Glomerular visceral epithelial cell (primary cell): ENCODE results near the gene PTGDS.

ENCODE experiments used
- DNase-seq: peaks from one replicate; pipeline ENCODE4 v3.0.0-alpha.2; 2016; ENCODE audit errors: extremely low spot score

The PTGDS gene

DNA sequence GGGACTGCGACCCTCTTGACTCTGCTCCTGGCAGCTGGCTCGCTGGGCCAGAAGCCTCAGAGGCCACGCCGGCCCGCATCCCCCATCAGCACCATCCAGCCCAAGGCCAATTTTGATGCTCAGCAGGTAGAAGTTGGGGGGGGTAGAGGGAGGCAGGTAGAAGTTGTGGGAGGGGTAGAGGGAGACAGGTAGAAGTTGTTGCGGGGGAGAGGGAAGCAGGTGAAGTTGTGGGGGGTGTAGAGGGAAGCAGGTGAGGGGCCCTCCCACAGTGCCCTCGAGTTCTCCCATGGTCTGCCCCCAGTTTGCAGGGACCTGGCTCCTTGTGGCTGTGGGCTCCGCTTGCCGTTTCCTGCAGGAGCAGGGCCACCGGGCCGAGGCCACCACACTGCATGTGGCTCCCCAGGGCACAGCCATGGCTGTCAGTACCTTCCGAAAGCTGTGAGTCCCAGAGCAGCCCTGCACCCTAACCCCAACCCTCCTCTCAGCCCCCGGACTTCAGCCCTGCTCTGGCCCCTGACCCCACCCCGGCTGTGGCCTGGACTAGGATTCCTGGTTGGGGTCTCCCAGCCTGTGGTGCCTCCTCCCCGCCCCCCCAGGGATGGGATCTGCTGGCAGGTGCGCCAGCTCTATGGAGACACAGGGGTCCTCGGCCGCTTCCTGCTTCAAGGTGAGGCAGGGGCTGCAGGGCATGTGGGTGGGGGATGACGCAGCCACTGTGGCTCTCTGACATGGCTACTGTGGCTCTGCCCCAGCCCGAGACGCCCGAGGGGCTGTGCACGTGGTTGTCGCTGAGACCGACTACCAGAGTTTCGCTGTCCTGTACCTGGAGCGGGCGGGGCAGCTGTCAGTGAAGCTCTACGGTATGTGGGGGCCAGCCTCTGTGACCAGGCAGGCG, 31.7 kb upstream of the PTGDS start:
- no peak for DNase-seq

DNA sequence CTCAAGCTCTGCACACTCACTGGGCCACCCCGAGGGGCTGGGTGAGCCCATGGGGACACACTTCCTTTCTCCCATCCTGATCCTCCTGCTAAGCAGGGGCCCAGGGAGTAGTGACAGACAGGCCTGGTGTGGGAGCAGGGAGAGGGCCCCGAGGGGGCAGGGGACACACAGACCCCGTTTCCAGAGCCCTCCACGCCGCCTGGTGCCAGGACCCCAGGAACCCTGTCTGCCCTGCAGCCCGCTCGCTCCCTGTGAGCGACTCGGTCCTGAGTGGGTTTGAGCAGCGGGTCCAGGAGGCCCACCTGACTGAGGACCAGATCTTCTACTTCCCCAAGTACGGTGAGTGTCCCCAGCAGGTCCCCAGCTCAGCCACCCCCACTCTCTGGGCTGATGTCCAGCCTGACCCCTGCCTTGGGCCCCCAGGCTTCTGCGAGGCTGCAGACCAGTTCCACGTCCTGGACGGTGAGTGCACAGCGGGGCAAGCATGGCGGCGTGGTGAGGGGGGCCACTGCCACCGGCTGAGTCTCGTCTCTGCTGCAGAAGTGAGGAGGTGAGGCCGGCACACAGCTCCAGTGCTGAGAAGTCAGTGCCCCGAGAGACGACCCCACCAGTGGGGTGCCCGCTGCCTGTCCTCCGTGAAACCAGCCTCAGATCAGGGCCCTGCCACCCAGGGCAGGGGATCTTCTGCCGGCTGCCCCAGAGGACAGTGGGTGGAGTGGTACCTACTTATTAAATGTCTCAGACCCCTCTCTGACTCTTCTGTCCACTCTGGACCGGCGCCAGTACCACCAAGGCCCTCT, 30.9 kb upstream of the PTGDS start:
- no peak for DNase-seq

- no peak for DNase-seq
These were observed 30.0 kb upstream of the PTGDS start for GRCh38 chr9:136947028-136947891.

- DNase-seq, result peak; percentile 35
These were observed 29.3 kb upstream of the PTGDS start for GRCh38 chr9:136947955-136948510.

DNA sequence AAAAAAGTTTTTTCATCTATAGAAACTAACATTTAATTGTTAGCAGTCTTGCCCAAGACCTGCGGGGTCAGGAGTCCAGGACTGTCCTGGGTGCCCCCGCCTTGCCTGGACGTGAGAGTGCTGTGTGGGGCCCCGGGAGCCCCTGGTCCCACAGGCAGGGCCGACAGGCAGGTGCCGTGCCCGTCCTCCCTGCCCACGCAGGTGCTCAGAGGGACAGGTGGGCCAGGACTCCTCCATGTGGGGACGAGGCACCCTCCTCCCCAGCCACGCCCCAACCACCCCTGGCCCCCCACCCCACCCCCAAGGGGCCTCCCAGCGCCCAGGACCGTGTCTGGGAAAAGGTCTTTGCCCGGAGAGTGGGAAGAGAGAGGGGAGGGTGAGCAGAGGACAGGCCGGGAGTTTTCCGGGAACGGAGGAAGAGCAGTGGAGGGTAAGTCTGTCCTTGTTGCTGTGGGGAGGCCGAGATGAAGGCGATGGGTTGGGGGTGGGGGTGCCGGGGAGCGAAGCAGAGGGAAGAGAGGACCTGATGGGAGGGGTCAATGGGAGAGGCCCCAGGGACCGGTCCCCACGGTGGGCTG, 28.0 kb upstream of the PTGDS start:
- DNase-seq, result no peak

DNA sequence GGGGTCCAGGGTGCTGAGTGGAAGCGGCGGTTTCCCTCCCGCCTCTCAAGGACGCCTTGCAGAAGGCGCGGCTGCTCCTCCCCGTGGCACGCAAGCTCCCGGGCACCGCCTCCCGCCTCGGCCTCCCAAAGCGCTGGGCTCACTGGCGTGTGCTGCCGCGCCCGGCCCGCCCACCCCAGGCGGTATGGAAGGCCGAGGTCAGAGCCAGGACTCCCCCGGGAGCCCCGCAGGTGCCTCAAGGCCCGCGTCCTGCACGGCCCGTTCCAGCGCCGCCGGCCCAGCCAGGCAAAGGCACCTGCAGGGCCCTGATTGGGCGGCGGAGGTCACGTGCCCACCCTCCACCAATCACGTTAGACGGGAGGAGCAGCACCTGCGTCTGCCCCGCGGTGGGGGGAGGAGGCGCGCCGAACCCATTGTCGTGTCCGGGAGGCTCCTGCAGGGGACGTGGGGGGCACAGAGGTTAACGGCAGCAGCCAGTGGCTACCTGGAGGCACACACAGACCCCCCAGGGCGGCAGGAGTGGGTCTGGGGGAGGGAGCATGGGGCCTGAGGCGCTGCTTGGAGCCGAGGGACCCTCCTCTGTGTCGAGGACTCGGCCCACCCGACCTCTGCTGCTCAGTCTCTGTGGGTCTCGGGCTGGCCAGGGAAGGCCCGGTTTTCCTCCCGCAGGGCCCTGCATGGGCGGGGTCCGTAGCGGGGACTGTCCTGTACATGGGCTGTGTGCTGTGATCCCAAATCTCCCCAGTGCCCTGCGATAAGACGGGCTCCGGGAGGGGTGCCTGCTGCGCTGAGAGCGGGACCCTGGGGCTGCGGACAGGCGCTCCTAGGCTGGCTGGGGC, 27.3 kb upstream of the PTGDS start:
- peak; percentile 96 for DNase-seq

GRCh38 chr9:136950656-136951276, 26.5 kb upstream of the PTGDS start:
- no peak for DNase-seq

DNA sequence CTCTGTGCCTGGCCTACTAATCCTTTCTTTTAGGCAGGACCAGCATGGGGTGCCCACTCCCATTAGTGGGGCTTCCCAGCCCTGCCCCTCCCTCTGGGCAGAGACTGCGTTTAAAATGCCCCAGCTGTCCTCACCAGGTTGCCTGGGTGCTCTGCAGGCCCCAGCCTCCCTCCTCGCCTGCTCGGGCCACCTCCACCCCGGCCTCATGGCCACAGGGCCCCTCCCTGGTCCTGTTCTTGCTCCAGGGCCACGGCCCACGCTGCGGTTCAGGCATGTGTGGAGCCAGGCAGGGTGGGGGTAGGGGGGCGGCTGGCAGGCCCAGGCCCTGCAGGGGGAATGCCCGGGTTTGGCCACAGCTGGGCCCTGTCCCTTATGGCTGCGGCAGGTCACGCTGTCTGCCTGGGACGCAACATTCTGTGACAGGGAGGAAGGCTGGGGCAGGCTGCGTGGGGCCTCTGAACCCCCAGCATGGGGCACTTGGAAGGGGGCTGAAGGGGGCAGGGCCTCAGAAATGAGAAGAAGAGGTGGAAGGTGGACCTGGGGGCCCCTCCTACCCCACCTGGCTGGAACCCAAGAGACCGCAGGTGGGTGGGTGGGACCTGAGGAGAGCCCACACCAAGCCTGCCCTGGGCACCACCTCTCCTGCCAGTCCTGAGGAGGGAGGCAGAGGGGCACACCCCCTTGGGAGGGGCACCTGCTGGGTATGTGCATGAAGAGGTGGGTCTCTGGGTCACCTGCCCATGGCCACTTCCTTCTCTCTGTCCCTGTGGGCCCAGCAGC, 25.6 kb upstream of the PTGDS start, which contains the start of gene LCN12:
Gene LCN12 (plus strand): TSS at position 733 of the 780 bp plus-strand sequence. CDS start 55 bp downstream, outside the sequence.
- no peak for DNase-seq

DNA sequence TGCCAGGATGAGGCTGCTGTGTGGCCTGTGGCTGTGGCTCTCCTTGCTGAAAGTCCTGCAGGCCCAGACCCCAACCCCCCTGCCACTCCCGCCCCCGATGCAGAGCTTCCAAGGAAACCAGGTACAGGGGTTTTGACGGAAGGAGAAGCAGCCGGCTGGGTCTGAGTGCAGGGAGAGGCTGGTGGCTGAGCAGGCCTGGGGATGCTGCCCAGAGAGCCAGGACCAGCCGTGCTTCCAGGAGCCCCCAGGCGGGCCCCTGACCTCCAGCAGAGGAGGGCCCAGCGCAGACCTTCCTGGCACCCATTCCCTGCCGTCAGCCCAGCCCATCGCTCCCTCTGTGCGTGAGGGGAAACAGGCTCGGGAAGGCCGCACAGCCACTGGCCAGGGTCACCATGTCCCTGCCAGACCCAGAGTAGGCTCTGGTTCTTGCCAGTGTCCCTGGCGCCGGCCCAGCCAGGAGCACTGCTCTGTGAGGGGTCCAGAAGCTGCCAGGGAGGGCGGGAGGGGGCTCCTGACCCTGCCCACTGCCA, 24.9 kb upstream of the PTGDS start:
- DNase-seq, result no peak

GRCh38 chr9:136952876-136953770, 24.2 kb upstream of the PTGDS start:
- DNase-seq, result no peak

DNA sequence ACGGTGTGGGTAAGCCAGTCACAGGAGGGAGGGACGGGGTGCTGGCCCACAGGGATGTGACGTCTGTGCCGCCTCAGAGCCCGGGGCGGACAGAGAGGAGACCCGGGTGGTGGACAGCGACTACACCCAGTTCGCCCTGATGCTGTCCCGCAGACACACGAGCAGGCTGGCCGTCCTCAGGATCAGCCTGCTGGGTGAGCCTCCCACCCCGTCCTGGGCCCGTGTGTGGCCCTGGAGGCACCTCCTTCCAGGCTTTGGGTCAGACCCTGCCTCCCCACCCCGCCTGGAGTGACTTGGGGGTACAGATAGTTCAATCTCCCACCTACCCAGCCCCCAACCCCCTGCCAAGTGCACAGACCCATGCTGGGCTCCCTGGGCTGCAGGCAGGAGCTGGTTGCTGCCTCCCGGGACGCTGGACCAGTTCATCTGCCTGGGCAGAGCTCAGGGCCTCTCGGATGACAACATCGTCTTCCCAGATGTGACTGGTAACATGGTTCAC, 23.5 kb upstream of the PTGDS start:
- no peak for DNase-seq

GRCh38 chr9:136954270-136955083, 22.8 kb upstream of the PTGDS start:
- no peak for DNase-seq

DNA sequence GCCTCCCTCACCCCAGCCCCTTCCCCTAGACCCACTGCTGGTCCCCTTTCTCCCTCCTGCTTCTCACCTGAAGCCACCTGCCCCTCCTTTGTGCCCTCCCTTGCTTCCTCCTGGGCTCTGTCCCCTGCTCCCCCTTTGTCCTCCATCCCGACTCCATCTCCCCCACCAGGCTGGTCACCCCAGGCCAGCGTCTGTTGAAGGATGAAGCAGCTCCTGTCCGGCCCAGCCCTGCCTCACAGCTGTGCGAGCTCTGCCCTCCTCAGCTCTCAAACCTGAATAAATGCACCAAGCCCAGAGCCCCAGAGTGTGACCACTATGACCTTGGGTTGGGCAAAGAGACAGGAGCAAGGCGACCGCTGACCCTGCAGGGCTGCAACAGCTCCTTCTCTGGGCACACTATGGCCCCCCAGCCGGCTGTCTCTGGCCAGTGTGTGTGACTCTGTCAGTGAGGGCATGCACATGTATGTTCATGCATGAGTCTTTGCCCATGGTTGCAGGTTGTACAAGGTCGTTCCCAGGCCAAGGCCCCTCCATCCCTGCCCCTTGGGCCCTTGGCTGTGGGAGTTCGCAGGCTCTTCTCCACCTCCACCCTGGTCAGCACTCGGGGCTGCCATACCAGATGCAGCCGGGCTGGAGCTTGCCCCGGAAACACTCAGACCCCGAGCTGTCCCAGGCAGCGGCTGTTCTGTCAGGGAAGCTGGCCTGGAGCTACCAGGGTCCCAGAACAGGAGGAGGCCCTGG, 21.9 kb upstream of the PTGDS start:
- DNase-seq, result no peak

DNA sequence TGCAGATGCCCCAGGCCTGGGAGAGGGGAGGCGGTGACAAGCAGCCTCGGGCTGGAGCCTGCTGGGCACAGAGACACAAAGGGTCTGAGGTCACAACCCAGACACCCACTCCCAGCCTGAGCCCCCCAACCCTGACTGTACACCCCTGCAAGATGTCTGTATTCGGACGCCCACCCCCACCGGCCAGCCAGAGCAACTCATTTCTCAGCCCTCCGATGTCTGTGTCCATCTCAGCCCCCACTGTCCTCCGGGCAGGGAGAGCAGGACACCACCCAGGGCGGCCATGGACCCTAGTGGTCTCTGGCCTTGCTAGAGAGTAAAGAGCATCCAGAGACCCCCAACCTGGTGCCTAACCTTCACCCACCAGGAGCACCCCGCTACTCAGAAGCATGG, 21.4 kb upstream of the PTGDS start:
- no peak for DNase-seq

DNA sequence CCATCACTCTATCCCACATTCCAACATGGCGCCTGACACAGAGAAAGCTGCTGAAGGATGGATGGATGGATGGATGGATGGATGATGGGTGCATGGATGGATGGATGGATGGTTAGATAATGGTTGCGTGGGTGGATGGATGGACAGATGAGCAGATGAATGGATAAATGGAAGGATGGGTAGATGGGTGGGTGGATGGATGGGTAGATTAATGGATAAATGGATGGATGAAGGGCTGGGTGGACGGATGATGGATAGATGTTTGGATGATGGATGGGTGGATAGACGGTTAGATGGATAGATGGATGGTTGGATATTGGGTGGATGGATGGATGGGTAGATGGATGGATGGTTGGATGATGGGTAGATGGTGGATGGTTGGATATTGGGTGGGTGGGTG, 20.7 kb upstream of the PTGDS start:
- no peak for DNase-seq

DNA sequence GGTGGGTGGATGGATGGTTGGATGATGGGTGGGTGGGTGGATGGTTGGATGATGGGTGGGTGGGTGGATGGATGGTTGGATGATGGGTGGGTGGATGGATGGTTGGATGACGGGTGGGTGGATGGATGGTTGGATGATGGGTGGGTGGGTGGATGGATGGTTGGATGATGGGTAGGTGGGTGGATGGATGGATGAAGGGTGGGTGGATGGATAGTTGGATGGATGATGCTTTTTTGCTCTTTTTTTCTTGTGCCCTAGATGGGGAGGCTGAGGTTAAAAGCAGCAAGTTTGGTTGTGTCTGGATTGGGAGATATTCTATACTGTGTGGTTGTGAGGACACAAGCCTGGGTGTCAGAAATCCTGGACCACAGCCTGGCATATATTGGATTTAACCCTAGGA, 19.8 kb upstream of the PTGDS start:
- DNase-seq, result no peak
